WTC11 (cell line): Measurements from ENCODE around the gene CRACR2A.

Experiments
- CREM ChIP-seq: sonication (generic); formaldehyde crosslinking; IDR thresholded peaks from 2 replicates; pipeline ENCODE4 v1.8.1; 2022; ENCODE audit warnings: mild to moderate bottlenecking, missing genetic modification reagents, moderate library complexity
- FOXK1 ChIP-seq: sonication (generic); formaldehyde crosslinking; IDR thresholded peaks from 2 replicates; pipeline ENCODE4 v1.8.0; 2022; ENCODE audit warnings: mild to moderate bottlenecking, moderate library complexity, missing genetic modification reagents
- TEAD4 ChIP-seq: sonication (generic); formaldehyde crosslinking; IDR thresholded peaks from 2 replicates; pipeline ENCODE4 v1.8.0; 2022; ENCODE audit warnings: mild to moderate bottlenecking, missing genetic modification reagents
- ZBTB21 ChIP-seq: sonication (generic); formaldehyde crosslinking; IDR thresholded peaks from 2 replicates; pipeline ENCODE4 v1.8.1; 2023; ENCODE audit warnings: mild to moderate bottlenecking, missing genetic modification reagents, borderline replicate concordance
- ZNF232 ChIP-seq: sonication (generic); formaldehyde crosslinking; IDR thresholded peaks from 2 replicates; pipeline ENCODE4 v1.8.0; 2022; ENCODE audit warnings: mild to moderate bottlenecking, missing genetic modification reagents
- TF ChIP-seq, protein P1 (sequence below): fragments of 200-600 bp; IDR thresholded peaks from 2 replicates; pipeline ENCODE4 v1.8.0; 2022; ENCODE audit warnings: antibody characterized with exemption
- TF ChIP-seq, protein P2 (sequence below): sonication (generic); formaldehyde crosslinking; IDR thresholded peaks from 2 replicates; pipeline ENCODE4 v1.8.0; 2022; ENCODE audit warnings: mild to moderate bottlenecking, missing genetic modification reagents
- TF ChIP-seq, protein P3 (sequence below): sonication (generic); formaldehyde crosslinking; IDR thresholded peaks from 2 replicates; pipeline ENCODE4 v1.8.1; 2023; ENCODE audit warnings: mild to moderate bottlenecking, missing genetic modification reagents
- TF ChIP-seq, protein P4 (sequence below): sonication (generic); formaldehyde crosslinking; IDR thresholded peaks from 2 replicates; pipeline ENCODE4 v1.8.0; 2023; ENCODE audit warnings: missing genetic modification reagents, mild to moderate bottlenecking, borderline replicate concordance
- TF ChIP-seq, protein P5 (sequence below): sonication (generic); formaldehyde crosslinking; IDR thresholded peaks from 2 replicates; pipeline ENCODE4 v1.8.0; 2022; ENCODE audit warnings: mild to moderate bottlenecking, missing genetic modification reagents
- TF ChIP-seq, protein P6 (sequence below): sonication (generic); formaldehyde crosslinking; IDR thresholded peaks from 2 replicates; pipeline ENCODE4 v1.8.0; 2022; ENCODE audit warnings: mild to moderate bottlenecking, missing genetic modification reagents

DNA sequence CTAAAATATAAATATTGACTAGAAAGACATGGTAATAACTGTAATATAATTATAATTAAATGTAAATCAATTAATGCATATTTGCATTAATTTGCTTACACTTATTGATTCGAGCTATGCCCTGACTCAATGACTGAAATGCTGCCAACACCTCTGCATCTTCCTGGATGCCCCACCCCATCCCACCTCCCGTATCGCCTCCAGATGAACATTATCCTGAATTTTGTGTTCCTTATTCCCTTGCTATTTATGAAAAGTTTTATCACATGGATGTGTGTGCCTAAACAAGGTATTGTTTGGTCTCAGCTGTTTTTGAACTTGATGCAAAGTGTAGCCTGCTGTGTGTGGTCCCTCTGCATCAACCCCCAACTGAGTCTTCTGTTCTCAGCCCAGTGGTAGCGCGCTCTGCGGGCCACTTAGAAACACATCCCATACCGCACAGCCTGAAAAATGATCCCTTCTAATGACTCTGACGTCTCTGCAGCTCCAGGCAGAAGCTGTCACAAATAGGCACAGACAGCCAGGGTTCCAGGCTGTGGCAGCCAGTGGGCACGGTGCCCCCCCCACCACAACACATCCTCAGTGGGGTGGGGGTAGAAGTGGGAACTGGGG lies 165.4 kb downstream of the CRACR2A start:
- TF ChIP-seq, protein P1, sequence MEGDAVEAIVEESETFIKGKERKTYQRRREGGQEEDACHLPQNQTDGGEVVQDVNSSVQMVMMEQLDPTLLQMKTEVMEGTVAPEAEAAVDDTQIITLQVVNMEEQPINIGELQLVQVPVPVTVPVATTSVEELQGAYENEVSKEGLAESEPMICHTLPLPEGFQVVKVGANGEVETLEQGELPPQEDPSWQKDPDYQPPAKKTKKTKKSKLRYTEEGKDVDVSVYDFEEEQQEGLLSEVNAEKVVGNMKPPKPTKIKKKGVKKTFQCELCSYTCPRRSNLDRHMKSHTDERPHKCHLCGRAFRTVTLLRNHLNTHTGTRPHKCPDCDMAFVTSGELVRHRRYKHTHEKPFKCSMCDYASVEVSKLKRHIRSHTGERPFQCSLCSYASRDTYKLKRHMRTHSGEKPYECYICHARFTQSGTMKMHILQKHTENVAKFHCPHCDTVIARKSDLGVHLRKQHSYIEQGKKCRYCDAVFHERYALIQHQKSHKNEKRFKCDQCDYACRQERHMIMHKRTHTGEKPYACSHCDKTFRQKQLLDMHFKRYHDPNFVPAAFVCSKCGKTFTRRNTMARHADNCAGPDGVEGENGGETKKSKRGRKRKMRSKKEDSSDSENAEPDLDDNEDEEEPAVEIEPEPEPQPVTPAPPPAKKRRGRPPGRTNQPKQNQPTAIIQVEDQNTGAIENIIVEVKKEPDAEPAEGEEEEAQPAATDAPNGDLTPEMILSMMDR, result no peak
- TF ChIP-seq ZBTB21 (CRISPR knock-in tag) (no peak), FOXK1 (CRISPR knock-in tag) (no peak), TEAD4 (CRISPR knock-in tag) (no peak), ZNF232 (CRISPR knock-in tag) (no peak), CREM (CRISPR knock-in tag) (no peak)
- TF ChIP-seq, protein P2, sequence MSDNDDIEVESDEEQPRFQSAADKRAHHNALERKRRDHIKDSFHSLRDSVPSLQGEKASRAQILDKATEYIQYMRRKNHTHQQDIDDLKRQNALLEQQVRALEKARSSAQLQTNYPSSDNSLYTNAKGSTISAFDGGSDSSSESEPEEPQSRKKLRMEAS (CRISPR knock-in tag), result no peak
- TF ChIP-seq, protein P3, sequence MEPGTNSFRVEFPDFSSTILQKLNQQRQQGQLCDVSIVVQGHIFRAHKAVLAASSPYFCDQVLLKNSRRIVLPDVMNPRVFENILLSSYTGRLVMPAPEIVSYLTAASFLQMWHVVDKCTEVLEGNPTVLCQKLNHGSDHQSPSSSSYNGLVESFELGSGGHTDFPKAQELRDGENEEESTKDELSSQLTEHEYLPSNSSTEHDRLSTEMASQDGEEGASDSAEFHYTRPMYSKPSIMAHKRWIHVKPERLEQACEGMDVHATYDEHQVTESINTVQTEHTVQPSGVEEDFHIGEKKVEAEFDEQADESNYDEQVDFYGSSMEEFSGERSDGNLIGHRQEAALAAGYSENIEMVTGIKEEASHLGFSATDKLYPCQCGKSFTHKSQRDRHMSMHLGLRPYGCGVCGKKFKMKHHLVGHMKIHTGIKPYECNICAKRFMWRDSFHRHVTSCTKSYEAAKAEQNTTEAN (CRISPR knock-in tag), result no peak
- TF ChIP-seq, protein P4, sequence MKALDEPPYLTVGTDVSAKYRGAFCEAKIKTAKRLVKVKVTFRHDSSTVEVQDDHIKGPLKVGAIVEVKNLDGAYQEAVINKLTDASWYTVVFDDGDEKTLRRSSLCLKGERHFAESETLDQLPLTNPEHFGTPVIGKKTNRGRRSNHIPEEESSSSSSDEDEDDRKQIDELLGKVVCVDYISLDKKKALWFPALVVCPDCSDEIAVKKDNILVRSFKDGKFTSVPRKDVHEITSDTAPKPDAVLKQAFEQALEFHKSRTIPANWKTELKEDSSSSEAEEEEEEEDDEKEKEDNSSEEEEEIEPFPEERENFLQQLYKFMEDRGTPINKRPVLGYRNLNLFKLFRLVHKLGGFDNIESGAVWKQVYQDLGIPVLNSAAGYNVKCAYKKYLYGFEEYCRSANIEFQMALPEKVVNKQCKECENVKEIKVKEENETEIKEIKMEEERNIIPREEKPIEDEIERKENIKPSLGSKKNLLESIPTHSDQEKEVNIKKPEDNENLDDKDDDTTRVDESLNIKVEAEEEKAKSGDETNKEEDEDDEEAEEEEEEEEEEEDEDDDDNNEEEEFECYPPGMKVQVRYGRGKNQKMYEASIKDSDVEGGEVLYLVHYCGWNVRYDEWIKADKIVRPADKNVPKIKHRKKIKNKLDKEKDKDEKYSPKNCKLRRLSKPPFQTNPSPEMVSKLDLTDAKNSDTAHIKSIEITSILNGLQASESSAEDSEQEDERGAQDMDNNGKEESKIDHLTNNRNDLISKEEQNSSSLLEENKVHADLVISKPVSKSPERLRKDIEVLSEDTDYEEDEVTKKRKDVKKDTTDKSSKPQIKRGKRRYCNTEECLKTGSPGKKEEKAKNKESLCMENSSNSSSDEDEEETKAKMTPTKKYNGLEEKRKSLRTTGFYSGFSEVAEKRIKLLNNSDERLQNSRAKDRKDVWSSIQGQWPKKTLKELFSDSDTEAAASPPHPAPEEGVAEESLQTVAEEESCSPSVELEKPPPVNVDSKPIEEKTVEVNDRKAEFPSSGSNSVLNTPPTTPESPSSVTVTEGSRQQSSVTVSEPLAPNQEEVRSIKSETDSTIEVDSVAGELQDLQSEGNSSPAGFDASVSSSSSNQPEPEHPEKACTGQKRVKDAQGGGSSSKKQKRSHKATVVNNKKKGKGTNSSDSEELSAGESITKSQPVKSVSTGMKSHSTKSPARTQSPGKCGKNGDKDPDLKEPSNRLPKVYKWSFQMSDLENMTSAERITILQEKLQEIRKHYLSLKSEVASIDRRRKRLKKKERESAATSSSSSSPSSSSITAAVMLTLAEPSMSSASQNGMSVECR, result no peak
- TF ChIP-seq, protein P5, sequence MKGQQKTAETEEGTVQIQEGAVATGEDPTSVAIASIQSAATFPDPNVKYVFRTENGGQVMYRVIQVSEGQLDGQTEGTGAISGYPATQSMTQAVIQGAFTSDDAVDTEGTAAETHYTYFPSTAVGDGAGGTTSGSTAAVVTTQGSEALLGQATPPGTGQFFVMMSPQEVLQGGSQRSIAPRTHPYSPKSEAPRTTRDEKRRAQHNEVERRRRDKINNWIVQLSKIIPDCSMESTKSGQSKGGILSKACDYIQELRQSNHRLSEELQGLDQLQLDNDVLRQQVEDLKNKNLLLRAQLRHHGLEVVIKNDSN (CRISPR knock-in tag), result no peak
- TF ChIP-seq, protein P6, sequence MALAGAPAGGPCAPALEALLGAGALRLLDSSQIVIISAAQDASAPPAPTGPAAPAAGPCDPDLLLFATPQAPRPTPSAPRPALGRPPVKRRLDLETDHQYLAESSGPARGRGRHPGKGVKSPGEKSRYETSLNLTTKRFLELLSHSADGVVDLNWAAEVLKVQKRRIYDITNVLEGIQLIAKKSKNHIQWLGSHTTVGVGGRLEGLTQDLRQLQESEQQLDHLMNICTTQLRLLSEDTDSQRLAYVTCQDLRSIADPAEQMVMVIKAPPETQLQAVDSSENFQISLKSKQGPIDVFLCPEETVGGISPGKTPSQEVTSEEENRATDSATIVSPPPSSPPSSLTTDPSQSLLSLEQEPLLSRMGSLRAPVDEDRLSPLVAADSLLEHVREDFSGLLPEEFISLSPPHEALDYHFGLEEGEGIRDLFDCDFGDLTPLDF, result no peak
